Activated T-cell treated with anti-CD3 and anti-CD28 coated beads, Interleukin-2, amount 50 U/mL, for 72 hours (primary cell): ENCODE results near the gene PPP6R2. TPM values are rescaled to one million over a fixed set of nuclear protein-coding genes. Genes with fewer than 3 reads are reported as not detected.
"Not testable (repeated sequence)": the region's sequence is repeated elsewhere in the genome, so short reads cannot be mapped to it uniquely, and the experiment has no call there.

Experiments used
- ATAC-seq, 2 donors: fragments of 150-1000 bp; cut with Tn5 transposase; replicated peaks in 1 of 2; 2 replicates each; pipeline ENCODE4 v1.10.0; 2021; ENCODE audit warnings: moderate library complexity in 2 of 2, mild to moderate bottlenecking in 1 of 2
- DNase-seq, 2 donors: peaks; one replicate each; pipeline ENCODE4 v3.0.0; 2021 to 2022; ENCODE audit warnings: mixed read lengths in 1 of 2
- H3K27ac Mint-ChIP-seq: one replicate; pipeline ENCODE4 v1.8.0; 2022; ENCODE audit warnings: mild to moderate bottlenecking, moderate library complexity, mixed read lengths
- H3K27me3 Mint-ChIP-seq: one replicate; pipeline ENCODE4 v1.8.0; 2022; ENCODE audit warnings: low read depth, mixed read lengths
- H3K36me3 Mint-ChIP-seq, 2 donors: one replicate each; pipeline ENCODE4 v1.8.0; 2022; ENCODE audit warnings: mixed read lengths in 2 of 2, mild to moderate bottlenecking in 1 of 2; ENCODE audit not compliant: insufficient read depth in 2 of 2
- H3K4me1 Mint-ChIP-seq: one replicate; pipeline ENCODE4 v1.8.0; 2022; ENCODE audit warnings: low read depth, mixed read lengths
- H3K4me3 Mint-ChIP-seq, 2 donors: one replicate each; pipeline ENCODE4 v1.8.0; 2022; ENCODE audit warnings: mild to moderate bottlenecking in 2 of 2, mixed read lengths in 2 of 2, moderate library complexity in 2 of 2
- H3K9me3 Mint-ChIP-seq, 2 donors: one replicate each; pipeline ENCODE4 v1.8.0; 2022; ENCODE audit warnings: mixed read lengths in 2 of 2
- total RNA-seq, 2 donors: library from RNA; stranded (reverse); gene quantifications; one replicate each; pipeline ENCODE4 v1.2.3, GENCODE V29; 2022

PPP6R2 gene
- total RNA-seq, 2 donors from 2014 or later = 45.6 to 51.3 TPM

GRCh38 chr22:50348058-50348457 lies 4.9 kb downstream of the PPP6R2 start:
- DNase-seq = no peak
- Mint-ChIP-seq H3K4me3 (no peak overlapping the region), H3K36me3 (no peaks in the 10 kb centered on the region), H3K27me3 (no peaks in the 10 kb centered on the region), H3K4me1 (no peaks in the 10 kb centered on the region), H3K9me3 (no peaks in the 10 kb centered on the region), H3K27ac (no peak overlapping the region)
- ATAC-seq = no peak

GRCh38 chr22:50356186-50356585 lies 13.1 kb downstream of the PPP6R2 start:
- no peak for DNase-seq
- Mint-ChIP-seq H3K27me3 (no peaks in the 10 kb centered on the region), H3K9me3 (no peaks in the 10 kb centered on the region), H3K4me3 (no peak overlapping the region), H3K36me3 (peaks cover 4 to 16% of the 10 kb centered on the region in 2 donors), H3K27ac (no peak overlapping the region), H3K4me1 (peaks cover 37% of the 10 kb centered on the region)
- ATAC-seq = no peak

- H3K9me3 Mint-ChIP-seq = no peaks in the 10 kb centered on the region
- peaks cover 4 to 17% of the 10 kb centered on the region in 2 donors for H3K36me3 Mint-ChIP-seq
- H3K4me1 Mint-ChIP-seq = peaks cover 47% of the 10 kb centered on the region
- H3K4me3 Mint-ChIP-seq = no peak overlapping the region
- DNase-seq (no peak), ATAC-seq (no peak)
- peak overlapping the region; percentile 1 for H3K27ac Mint-ChIP-seq
- H3K27me3 Mint-ChIP-seq = no peaks in the 10 kb centered on the region
These were observed 14.1 kb downstream of the PPP6R2 start for GRCh38 chr22:50357222-50357621.

GRCh38 chr22:50357756-50358155 lies 14.6 kb downstream of the PPP6R2 start:
- H3K27ac Mint-ChIP-seq = no peak overlapping the region
- H3K4me1 Mint-ChIP-seq = peaks cover 53% of the 10 kb centered on the region
- H3K4me3 Mint-ChIP-seq = no peak overlapping the region
- no peaks in the 10 kb centered on the region for H3K27me3 Mint-ChIP-seq
- no peaks in the 10 kb centered on the region for H3K9me3 Mint-ChIP-seq
- DNase-seq = no peak
- H3K36me3 Mint-ChIP-seq = peaks cover 4 to 17% of the 10 kb centered on the region in 2 donors
- no peak for ATAC-seq

GRCh38 chr22:50360578-50360977 lies 17.5 kb downstream of the PPP6R2 start:
- H3K27ac Mint-ChIP-seq = no peak overlapping the region
- no peak for DNase-seq
- H3K9me3 Mint-ChIP-seq = no peaks in the 10 kb centered on the region
- H3K27me3 Mint-ChIP-seq = no peaks in the 10 kb centered on the region
- H3K36me3 Mint-ChIP-seq = peaks cover 4 to 17% of the 10 kb centered on the region in 2 donors
- no peak for ATAC-seq
- H3K4me3 Mint-ChIP-seq = peak overlapping the region in 1 of 2 donors; percentile 88
- H3K4me1 Mint-ChIP-seq = peaks cover 62% of the 10 kb centered on the region

- H3K27me3 Mint-ChIP-seq = no peaks in the 10 kb centered on the region
- ATAC-seq (peak; percentile 64 to 78), DNase-seq (peak in 1 of 2 donors; percentile 22)
- H3K27ac Mint-ChIP-seq = peak overlapping the region; percentile 58
- H3K36me3 Mint-ChIP-seq = peaks cover 4 to 15% of the 10 kb centered on the region in 2 donors
- peak overlapping the region; percentile 61 to 88 for H3K4me3 Mint-ChIP-seq
- no peaks in the 10 kb centered on the region for H3K9me3 Mint-ChIP-seq
- H3K4me1 Mint-ChIP-seq = peaks cover 65% of the 10 kb centered on the region
These were observed 18.1 kb downstream of the PPP6R2 start for GRCh38 chr22:50361222-50361621.

GRCh38 chr22:50361688-50362087 lies 18.6 kb downstream of the PPP6R2 start:
- peak overlapping the region; percentile 61 to 88 for H3K4me3 Mint-ChIP-seq
- ATAC-seq = peak; percentile 92 to 95
- peak; percentile 37 to 51 for DNase-seq
- H3K4me1 Mint-ChIP-seq = peaks cover 61% of the 10 kb centered on the region
- H3K27ac Mint-ChIP-seq = peak overlapping the region; percentile 58
- H3K9me3 Mint-ChIP-seq = no peaks in the 10 kb centered on the region
- H3K36me3 Mint-ChIP-seq = peaks cover 4 to 15% of the 10 kb centered on the region in 2 donors
- H3K27me3 Mint-ChIP-seq = no peaks in the 10 kb centered on the region

- DNase-seq (no peak), ATAC-seq (no peak)
- peak overlapping the region; percentile 62 for H3K27ac Mint-ChIP-seq
- peaks cover 6 to 14% of the 10 kb centered on the region in 2 donors for H3K36me3 Mint-ChIP-seq
- H3K27me3 Mint-ChIP-seq = no peaks in the 10 kb centered on the region
- no peak overlapping the region for H3K4me3 Mint-ChIP-seq
- H3K9me3 Mint-ChIP-seq = no peaks in the 10 kb centered on the region
- H3K4me1 Mint-ChIP-seq = peaks cover 51% of the 10 kb centered on the region
These were observed 20.2 kb downstream of the PPP6R2 start for GRCh38 chr22:50363166-50363802.

GRCh38 chr22:50363803-50364194 lies 20.7 kb downstream of the PPP6R2 start:
- peaks cover 9 to 17% of the 10 kb centered on the region in 2 donors for H3K36me3 Mint-ChIP-seq
- H3K27ac Mint-ChIP-seq, ATAC-seq: not testable (repeated sequence)

GRCh38 chr22:50367778-50368500 lies 24.8 kb downstream of the PPP6R2 start:
- Mint-ChIP-seq H3K27me3 (no peaks in the 10 kb centered on the region), H3K4me3 (no peak overlapping the region), H3K36me3 (peaks cover 5 to 7% of the 10 kb centered on the region in 2 donors), H3K9me3 (no peaks in the 10 kb centered on the region), H3K4me1 (peaks cover 17% of the 10 kb centered on the region), H3K27ac (no peak overlapping the region)
- DNase-seq (no peak), ATAC-seq (no peak)

More at GRCh38 chr22:50363803-50364194, 20.7 kb downstream of the PPP6R2 start:
- not testable (repeated sequence) for H3K27me3 Mint-ChIP-seq, DNase-seq, H3K4me3 Mint-ChIP-seq, H3K9me3 Mint-ChIP-seq
- H3K4me1 Mint-ChIP-seq = peaks cover 46% of the 10 kb centered on the region

GRCh38 chr22:50371101-50371648 lies 28.0 kb downstream of the PPP6R2 start:
- H3K36me3 Mint-ChIP-seq = peaks cover 7 to 8% of the 10 kb centered on the region in 2 donors
- H3K4me1 Mint-ChIP-seq = peaks cover 19% of the 10 kb centered on the region
- H3K9me3 Mint-ChIP-seq = no peaks in the 10 kb centered on the region
- no peak overlapping the region for H3K27ac Mint-ChIP-seq
- H3K4me3 Mint-ChIP-seq = no peak overlapping the region
- no peaks in the 10 kb centered on the region for H3K27me3 Mint-ChIP-seq
- DNase-seq (no peak), ATAC-seq (no peak)

- DNase-seq (no peak), ATAC-seq (peak; percentile 34 to 38)
- peaks cover 6 to 14% of the 10 kb centered on the region in 2 donors for H3K36me3 Mint-ChIP-seq
- no peak overlapping the region for H3K4me3 Mint-ChIP-seq
- H3K4me1 Mint-ChIP-seq = peaks cover 21% of the 10 kb centered on the region
- H3K9me3 Mint-ChIP-seq = no peaks in the 10 kb centered on the region
- H3K27me3 Mint-ChIP-seq = no peaks in the 10 kb centered on the region
- peak overlapping the region; percentile 86 for H3K27ac Mint-ChIP-seq
These were observed 33.0 kb downstream of the PPP6R2 start for GRCh38 chr22:50376085-50376651.

GRCh38 chr22:50381021-50381555 lies 38.0 kb downstream of the PPP6R2 start:
- not testable (repeated sequence) for DNase-seq, H3K27ac Mint-ChIP-seq, H3K9me3 Mint-ChIP-seq, ATAC-seq, H3K4me3 Mint-ChIP-seq, H3K4me1 Mint-ChIP-seq, H3K27me3 Mint-ChIP-seq
- H3K36me3 Mint-ChIP-seq = peaks cover 5 to 12% of the 10 kb centered on the region in 2 donors
